WERI-Rb-1 (cell line): ENCODE results near the gene PPP2R1B.

Experiments
- DNase-seq: peaks from one replicate; pipeline ENCODE4 v3.0.0-alpha.2; 2020
- H3K27ac ChIP-seq: fragments of 250-450 bp; sonication (Bioruptor Pico); 2 replicates; pipeline ENCODE4 v1.5.1; 2020; ENCODE audit warnings: mild to moderate bottlenecking, moderate library complexity
- H3K27me3 ChIP-seq: fragments of 250-450 bp; sonication (Bioruptor Pico); 2 replicates; pipeline ENCODE4 v1.5.1; 2021; ENCODE audit warnings: mild to moderate bottlenecking, low read depth, moderate library complexity; ENCODE audit not compliant: insufficient read depth, severe bottlenecking
- H3K36me3 ChIP-seq: fragments of 250-450 bp; sonication (Bioruptor Pico); 2 replicates; pipeline ENCODE4 v1.5.1; 2020; ENCODE audit warnings: mild to moderate bottlenecking, moderate library complexity
- H3K4me3 ChIP-seq: 2 replicates; pipeline ENCODE4 v1.5.1; 2011; ENCODE audit warnings: low read depth, mild to moderate bottlenecking, control low read depth, low read length
- H3K9me3 ChIP-seq: fragments of 250-450 bp; sonication (Bioruptor Pico); 2 replicates; pipeline ENCODE4 v1.5.1; 2021; ENCODE audit warnings: mild to moderate bottlenecking, moderate library complexity; ENCODE audit not compliant: severe bottlenecking
- TF ChIP-seq, protein P1 (sequence below): IDR thresholded peaks from 2 replicates; pipeline ENCODE4 v1.5.1; 2011; ENCODE audit warnings: low read depth, mild to moderate bottlenecking, control low read depth, inconsistent platforms, low read length

PPP2R1B gene

DNA sequence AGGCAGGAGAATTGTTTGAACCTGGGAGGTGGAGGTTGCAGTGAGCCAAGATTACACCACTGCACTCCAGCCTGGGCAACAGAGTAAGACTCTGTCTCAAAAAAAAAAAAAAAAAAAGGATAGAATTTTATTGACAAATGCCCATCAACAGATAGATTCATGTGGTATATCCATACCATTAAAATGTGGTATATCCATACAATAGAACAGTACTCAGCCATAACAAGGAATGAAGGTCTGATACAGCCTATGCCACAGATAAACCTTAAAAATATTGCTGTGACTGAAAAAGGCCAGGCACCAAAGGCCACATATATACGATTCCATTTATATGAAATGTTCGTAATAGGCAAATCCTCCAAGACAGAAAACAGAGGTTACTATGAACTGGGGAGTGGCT lies 45.3 kb upstream of the PPP2R1B start:
- Histone ChIP-seq H3K9me3 (no peaks in the 10 kb centered on the region), H3K4me3 (no peak overlapping the region), H3K36me3 (peaks cover 22% of the 10 kb centered on the region), H3K27ac (no peak overlapping the region), H3K27me3 (no peaks in the 10 kb centered on the region)
- DNase-seq = no peak
- TF ChIP-seq, protein P1, sequence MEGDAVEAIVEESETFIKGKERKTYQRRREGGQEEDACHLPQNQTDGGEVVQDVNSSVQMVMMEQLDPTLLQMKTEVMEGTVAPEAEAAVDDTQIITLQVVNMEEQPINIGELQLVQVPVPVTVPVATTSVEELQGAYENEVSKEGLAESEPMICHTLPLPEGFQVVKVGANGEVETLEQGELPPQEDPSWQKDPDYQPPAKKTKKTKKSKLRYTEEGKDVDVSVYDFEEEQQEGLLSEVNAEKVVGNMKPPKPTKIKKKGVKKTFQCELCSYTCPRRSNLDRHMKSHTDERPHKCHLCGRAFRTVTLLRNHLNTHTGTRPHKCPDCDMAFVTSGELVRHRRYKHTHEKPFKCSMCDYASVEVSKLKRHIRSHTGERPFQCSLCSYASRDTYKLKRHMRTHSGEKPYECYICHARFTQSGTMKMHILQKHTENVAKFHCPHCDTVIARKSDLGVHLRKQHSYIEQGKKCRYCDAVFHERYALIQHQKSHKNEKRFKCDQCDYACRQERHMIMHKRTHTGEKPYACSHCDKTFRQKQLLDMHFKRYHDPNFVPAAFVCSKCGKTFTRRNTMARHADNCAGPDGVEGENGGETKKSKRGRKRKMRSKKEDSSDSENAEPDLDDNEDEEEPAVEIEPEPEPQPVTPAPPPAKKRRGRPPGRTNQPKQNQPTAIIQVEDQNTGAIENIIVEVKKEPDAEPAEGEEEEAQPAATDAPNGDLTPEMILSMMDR = no peak

DNA sequence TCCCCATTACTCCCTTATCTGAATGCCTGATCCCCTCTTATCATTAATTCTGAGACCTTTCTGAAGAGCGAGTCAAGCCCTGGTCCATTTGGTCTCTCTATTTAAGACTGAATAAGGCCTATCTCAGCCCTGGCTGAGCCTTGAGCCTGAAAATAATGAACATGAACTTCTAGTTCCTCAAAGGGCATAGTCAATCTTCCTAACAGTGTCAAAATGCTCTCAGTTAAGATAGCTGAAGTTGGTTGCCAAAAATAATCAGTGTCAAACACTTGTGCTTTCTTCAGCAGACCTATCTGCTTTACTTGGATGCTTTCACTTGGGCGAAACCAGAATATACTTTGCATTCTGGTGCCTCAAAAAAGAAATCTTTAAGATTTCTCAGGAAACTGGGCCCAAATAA lies 42.6 kb upstream of the PPP2R1B start:
- H3K27me3 ChIP-seq = no peaks in the 10 kb centered on the region
- H3K27ac ChIP-seq = no peak overlapping the region
- H3K36me3 ChIP-seq = peaks cover 39% of the 10 kb centered on the region
- no peaks in the 10 kb centered on the region for H3K9me3 ChIP-seq
- TF ChIP-seq, protein P1 = no peak
- no peak overlapping the region for H3K4me3 ChIP-seq
- DNase-seq = no peak

DNA sequence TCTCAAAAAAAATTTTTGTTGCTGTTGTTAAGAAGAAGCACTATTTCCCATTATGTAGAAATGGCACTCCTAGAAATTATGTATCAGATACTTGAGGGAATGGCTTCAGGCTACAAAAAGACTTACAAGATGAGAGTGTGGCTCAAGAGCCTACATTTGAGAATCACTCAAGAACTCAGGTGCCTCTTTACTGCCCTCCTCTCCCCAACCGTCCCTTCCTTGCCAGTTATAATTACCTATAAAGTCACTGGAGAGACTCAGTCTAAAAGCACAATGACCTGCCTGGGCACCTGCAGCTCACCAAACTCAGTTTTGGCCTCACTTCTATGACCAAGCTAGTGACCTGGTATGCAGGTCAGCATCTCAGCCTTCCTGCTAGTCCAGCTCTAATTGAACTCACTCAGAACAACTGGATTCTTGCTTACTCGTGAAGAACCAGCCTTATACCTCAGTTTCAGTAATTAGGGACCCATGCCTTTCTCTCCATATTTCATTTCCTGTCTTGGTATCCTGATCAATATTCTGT lies 41.9 kb upstream of the PPP2R1B start:
- no peak overlapping the region for H3K4me3 ChIP-seq
- TF ChIP-seq, protein P1 = no peak
- no peak overlapping the region for H3K27ac ChIP-seq
- H3K36me3 ChIP-seq = peaks cover 39% of the 10 kb centered on the region
- no peaks in the 10 kb centered on the region for H3K9me3 ChIP-seq
- no peak for DNase-seq
- no peaks in the 10 kb centered on the region for H3K27me3 ChIP-seq

DNA sequence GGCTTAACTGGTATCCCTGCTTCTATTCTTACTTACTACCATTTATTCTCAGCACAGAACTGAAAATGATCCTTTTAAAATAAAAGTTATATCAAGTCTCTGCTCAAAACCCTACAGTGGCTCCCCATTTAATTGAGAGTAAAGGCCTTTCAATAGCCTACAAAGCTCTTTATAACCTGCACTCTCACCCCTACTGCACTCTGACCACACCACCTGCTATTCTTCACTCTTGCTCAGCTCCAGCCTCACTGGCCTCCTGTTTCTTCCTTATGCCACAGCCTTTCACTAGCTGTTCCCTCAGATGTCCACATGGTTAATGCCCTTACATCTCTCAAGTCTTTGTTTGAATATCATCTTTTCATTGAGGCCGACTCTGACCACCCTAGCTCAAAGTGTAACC lies 40.9 kb upstream of the PPP2R1B start:
- Histone ChIP-seq H3K9me3 (no peaks in the 10 kb centered on the region), H3K27me3 (no peaks in the 10 kb centered on the region), H3K36me3 (peaks cover 41% of the 10 kb centered on the region), H3K27ac (no peak overlapping the region), H3K4me3 (no peak overlapping the region)
- DNase-seq = no peak
- TF ChIP-seq, protein P1 = no peak

DNA sequence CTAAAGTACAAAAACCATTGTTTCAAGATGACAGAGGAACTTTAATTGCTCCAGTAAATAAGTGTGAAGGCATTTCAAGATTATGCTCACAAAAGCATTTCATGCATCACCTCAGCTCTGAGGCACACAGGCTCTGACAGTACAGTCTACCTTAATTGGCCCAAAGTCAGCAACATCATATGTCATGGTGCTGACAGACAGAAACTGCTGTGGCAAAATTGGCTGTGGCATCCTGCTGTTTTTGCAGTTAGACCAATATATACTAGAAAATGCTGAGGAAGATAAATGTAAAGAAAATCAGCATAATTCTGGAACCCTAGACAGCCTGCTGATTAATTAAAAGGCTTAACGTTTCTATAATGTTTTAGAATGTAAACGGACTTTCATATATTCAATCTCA lies 34.9 kb upstream of the PPP2R1B start:
- Histone ChIP-seq H3K4me3 (no peak overlapping the region), H3K27ac (no peak overlapping the region), H3K27me3 (no peaks in the 10 kb centered on the region), H3K9me3 (no peaks in the 10 kb centered on the region), H3K36me3 (peaks cover 17% of the 10 kb centered on the region)
- TF ChIP-seq, protein P1 = no peak
- no peak for DNase-seq

DNA sequence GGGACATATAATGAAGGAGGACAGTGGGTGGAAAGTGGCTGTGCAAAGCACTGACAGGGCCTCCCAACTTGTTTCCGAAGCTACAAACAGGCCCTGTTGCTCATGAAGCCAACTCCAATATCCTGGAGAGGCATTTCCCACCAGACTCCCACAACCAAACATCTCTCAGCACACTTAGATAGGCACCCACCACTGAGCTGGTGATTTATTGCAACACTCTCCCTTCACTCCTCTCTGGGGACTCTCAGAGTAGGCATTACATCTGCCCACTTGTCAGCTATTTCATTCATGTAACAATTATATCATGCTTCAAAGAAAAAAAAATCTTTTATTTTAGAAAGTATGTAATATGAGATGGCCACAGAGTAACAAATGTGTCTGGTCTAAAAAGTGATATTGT lies 32.1 kb upstream of the PPP2R1B start:
- TF ChIP-seq, protein P1 = no peak
- no peaks in the 10 kb centered on the region for H3K27me3 ChIP-seq
- H3K27ac ChIP-seq = no peak overlapping the region
- H3K4me3 ChIP-seq = no peak overlapping the region
- no peak for DNase-seq
- H3K9me3 ChIP-seq = no peaks in the 10 kb centered on the region
- H3K36me3 ChIP-seq = peaks cover 7% of the 10 kb centered on the region
